IPS DF 4.7 (cell line): ENCODE data around the gene MYCL.
A peak's percentile ranks its signal among the peaks of the same experiment; 100 is the strongest.
"Not testable (repeated sequence)": the region's sequence is repeated elsewhere in the genome, so short reads cannot be mapped to it uniquely, and the experiment has no call there.

Experiments
- DNase-seq: peaks from one replicate; pipeline ENCODE4 v3.0.0-alpha.2; 2013; ENCODE audit warnings: low spot score; ENCODE audit errors: extremely low read depth

MYCL gene

DNA sequence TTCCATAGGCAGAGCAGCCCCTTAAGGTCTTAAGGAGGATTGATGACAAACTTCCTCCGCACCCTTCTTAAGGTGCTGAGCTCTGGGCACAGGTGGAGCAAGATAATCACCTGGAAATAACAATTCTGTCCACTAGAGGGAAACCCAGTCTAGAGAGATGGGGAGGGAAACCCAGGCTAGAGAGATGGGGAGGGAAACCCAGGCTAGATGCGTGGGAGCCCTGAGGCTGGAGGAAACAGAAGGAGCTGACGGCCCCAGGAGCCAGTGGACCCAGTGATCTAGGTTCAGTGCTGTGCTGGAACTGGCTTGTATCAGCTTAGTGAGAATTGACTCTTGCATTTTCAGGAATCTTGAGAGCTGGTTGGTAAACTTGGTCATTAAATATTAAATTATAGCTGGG is 17.8 kb upstream of the MYCL start:
- peak; percentile 85 for DNase-seq

GRCh38 chr1:39917825-39918224 is 16.1 kb upstream of the MYCL start:
- DNase-seq = no peak

- DNase-seq = no peak
Observed at GRCh38 chr1:39915499-39916129, 13.9 kb upstream of the MYCL start.

DNA sequence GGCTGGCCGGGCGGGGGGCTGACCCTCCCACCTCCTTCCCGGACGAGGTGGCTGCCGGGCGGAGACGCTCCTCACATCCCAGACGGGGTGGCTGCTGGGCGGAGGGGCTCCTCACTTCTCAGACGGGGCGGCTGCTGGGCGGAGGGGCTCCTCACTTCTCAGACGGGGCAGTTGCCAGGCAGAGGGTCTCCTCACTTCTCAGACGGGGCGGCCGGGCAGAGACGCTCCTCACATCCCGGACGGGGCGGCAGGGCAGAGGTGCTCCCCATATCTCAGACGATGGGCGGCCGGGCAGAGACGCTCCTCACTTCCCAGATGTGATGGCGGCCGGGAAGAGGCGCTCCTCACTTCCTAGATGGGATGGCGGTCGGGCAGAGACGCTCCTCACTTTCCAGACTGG is 11.4 kb upstream of the MYCL start:
- DNase-seq = not testable (repeated sequence)

- DNase-seq = no peak
Observed at GRCh38 chr1:39910263-39910662, 8.5 kb upstream of the MYCL start.

DNA sequence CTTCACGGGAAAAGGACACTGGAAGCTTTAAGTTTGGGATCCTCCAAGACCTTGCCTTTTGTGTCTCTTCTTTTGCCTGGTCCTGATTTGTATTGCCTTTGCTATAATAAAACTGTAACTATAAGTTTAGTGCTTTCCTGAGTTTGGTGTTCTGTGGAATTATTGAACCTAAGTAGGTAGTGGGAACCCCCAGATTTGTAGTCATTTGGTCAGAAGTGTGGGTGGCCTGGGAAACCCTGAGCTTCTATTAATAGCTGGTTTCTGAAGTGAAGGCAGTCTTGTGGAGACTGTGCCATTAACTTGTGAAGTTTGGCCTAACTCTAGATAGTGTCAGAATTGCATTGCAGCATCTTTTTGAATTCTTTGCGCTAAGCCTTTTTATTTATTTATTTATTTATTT is 6.8 kb upstream of the MYCL start:
- DNase-seq = no peak

DNA sequence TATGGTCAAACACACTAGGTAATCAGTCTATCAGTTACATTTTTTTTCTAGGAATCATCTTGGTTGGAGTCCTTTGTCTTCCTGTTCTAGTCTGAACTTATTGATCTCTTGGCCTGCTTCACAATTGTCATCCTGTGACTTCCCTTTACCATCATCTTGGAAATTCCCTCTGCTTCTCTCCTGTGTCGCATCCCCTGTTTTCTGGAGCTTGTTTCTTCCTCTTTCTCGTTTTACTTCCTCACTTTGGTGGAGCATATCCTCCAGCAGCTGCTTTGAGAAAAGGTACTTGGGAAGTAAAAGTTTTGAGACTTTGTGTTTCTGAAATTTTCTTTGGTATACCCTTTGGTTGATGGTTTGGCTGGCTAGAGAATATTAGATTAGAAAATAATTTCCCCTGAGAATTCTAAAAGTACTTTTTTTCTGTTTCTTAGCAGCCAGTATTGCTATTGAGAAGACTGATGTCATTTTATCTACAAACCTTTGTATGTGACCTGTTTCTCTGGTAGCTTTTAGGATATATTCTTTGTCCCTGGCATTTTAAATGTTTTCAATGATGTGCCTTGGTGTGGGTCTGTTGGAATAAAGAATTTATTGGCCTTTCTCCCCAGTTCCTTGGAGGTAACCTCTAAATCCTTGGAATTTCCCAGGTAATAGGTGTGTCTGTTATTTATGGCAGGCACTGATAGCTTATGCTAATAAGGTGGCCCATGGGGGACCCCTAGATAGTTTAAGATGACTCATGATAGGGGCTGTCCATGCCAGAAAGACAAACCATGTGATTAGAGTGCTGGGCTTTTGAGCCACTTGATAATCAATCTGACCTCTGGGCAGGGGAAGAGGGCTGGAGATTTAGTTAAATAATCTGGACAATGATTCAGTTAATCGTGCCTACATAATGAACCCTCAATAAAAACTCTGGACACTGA is 6.1 kb upstream of the MYCL start:
- no peak for DNase-seq

- DNase-seq = no peak
Observed at GRCh38 chr1:39905172-39905571, 3.5 kb upstream of the MYCL start.

DNA sequence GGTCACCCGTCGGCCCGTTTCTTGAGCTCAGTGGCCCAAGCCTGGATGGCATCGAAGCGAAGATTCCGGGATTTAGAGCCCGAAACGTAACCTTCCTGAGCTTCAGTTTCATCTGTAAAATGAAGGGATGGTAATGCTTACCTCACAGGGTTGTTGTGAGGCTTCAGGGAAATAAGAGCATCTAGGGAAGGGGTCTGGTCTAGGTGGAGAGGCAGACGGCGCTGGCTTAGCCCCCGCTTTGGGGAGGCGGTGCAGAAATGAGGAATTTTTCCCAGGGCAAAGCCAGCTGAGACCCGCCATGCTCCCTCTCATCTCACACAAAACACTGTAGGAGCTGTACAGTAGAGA is 717 bp upstream of the MYCL start:
- no peak for DNase-seq

DNA sequence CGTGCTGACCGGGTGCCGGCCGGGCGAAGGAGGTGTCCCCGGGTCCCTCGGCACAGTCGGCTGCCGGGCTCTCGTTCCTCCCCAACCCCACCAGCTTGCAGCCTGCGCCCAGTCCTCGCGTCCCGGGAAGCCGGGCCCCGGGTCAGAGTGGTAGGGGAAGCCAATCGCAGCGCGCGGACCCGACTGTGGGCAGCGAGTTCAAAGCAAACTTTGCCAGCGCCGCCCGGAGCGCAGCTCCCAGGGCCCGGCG is 328 bp downstream of the MYCL start:
- no peak for DNase-seq

DNA sequence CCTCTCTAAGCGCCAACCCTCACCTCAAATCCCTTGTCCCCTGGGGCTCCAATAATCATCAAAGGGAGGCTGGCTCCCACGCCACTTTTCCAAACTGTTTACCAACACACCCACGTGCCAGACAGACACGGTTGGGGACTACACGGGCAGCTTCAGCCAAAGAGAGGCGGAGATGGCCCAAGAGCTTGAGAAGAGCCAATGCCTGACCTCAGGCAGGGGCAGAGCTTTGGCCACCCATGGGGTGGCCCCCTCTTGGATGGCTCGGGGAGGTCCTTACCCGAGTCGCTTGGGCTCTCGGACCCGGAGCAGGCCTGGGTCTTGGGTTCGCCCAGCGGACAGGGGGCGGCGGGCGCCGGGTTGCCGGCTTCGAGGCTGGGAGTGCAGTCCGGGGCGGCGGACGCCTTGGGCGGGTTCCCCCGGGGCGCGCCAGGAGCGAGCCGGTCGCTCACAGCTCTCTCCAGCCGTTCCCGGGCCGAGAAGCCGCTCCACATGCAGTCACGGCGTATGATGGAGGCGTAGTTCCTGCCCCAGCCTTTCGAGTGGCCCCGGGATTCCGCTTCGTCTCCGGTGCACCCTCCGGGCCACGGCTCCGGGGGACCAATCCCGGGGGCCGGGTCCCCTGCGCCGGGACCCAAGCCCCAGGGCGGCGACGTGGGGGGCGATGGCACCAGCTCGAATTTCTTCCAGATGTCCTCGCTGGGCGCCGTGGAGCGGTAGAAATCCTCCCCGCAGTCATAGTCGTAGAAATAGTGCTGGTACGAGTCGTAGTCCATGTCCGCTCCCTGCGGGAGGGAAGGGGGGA is 854 bp downstream of the MYCL start:
- DNase-seq = no peak

GRCh38 chr1:39899611-39900538 is 1.8 kb downstream of the MYCL start:
- DNase-seq = no peak

DNA sequence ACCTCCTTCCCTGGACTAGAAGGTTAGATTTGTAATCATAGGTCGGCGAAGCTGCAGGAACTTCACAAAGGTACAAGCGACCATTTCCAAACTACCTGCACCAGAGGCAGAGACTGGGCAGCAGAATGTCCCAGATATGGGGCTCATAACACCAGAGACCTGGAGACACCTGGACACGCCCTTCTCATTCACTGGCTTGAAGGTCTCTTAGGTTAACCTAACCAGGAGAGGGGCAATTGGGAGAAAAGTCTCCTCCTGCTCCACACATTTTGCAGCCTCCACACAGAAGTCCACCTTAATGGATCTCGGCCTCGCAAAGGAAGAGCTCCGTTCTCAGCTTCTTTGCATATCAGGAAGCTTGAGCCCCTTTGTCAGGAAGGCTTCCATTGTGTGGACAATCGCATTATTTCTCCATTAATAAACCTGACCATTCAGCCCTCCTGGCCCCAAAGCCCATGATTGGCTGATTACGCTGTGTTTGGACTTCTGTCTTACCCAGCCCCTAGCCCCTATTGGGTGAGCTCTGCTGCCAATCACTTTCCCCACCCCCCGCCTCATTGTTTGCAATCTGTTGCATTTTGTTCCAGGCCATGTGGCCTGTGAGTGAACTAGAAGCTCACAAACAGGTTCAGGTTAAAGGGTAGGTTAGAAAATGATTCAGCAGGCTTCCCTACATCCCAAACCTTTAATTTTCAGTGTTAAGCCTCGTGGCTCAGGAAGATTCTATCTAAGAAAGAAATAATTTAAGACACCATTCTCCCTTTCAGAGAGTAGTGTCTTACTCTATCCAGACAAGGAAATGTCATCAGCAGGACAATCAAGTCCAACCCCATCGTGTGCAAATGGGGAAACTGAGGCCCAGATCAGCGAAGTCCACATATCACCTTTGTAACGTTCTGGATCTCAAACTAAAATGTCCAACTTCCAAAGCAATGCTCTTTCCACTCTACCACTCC is 2.8 kb downstream of the MYCL start:
- no peak for DNase-seq

DNA sequence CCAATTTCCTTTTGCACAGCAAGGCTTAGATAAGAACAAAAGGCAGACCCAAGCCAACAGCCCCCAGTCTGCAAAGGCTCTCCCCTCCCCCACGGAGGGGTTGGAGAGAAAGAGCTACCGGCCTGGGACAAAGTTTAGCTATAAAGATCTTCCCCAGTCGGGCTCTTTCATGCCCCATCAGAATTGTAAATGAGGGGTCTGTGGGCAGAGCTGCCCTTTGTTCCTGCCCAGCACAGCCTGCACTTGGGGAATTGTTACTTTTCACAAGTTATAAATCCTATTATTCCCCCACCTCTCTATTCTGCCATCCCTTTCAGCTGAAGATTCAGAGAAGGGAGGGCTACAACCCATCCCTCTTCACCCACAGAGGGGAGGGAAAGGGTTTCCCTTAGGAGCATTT is 3.5 kb downstream of the MYCL start:
- no peak for DNase-seq

DNA sequence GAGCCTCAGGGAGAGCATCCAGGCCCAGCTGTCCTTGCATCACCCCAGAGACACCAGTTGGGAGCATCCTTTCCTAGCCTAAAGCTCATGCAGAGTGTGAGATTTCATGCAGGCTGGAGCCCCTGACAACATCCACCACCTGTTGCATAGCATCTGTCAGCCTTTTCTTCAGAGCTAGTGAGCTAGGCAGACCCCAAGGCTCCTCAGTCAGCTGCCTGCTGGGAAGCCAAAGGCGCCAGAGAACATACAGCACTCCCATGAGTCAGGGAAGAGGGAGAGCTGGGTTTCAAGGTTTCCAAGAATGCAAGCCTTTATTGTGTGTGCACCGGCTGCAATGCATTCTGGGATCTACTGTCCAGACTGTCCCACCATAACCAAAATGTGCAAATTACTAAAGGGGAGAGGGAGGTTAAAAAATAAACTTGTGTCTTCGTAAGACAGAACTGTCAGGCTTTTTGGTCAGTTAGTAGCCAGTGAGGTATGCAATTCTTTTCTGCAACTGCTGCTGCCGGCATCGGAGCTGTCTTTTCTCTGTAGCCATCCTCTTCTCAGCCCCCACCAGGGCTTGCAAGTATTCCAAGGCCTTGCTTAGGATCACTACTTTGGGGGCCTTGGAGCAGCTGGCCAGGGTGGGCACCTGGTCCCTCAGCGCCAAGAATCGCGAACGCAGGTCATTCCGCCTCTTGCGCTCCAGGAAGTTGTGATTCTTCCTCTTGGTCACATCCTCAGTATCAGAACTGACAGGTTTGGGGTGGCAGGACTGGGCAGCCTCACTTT is 4.6 kb downstream of the MYCL start:
- no peak for DNase-seq

DNA sequence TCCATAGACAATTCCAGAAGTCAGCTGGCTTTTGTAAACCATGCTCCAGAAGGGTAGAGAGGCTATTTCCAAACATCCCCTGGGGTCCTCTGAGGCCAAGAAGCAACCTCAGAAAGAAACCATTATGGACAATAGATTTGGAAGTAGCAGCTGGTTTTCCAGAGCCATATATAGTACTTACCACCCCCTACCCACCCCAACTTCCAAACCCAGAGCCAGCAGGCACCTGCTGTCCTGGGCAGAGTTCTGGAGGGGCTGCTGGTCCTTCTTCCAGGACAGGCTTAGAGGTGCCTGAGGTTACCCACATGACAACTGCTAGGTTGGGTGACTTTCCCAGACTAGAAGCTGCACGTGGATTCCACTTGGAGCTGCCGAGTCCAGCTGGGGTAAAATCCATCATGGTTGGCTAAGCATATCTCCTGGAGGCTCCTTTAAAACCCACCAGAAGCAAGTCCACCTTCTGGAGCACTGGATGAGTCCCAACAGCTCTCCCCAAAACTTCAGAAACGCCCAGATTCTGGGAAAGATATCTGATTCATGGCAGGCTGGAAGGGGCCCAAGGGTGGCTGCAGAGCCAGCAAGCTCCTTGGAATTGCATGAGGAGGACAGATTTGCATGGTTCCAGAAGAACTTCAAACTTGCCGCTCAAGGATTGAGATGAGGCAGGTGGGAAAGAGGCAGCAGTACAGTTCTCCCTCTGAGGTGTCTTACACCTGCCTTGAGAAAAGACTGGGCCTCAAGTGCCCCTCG is 5.8 kb downstream of the MYCL start:
- DNase-seq = no peak

GRCh38 chr1:39894884-39895495 is 6.7 kb downstream of the MYCL start:
- no peak for DNase-seq
